Tibial nerve (tissue), 4 donors: ENCODE results near the gene KCNJ6. TPM values are rescaled to one million over a fixed set of nuclear protein-coding genes. Genes with fewer than 3 reads are reported as not detected.

Experiments used
- DNase-seq, 2 donors: peaks; one replicate each; pipeline ENCODE4 v3.0.0-alpha.2; 2019; ENCODE audit warnings: low spot score in 2 of 2
- H3K27ac ChIP-seq, 4 donors: fragments of 200-600 bp; sonication (generic) in 3 of 4; one replicate each; pipeline ENCODE4 v1.5.1; 2017 to 2019; ENCODE audit warnings: mild to moderate bottlenecking in 1 of 4
- H3K27me3 ChIP-seq, 2 donors: fragments of 200-600 bp; sonication (generic) in 1 of 2; one replicate each; pipeline versions ENCODE4 v1.5.1 to v1.6.0; 2017 to 2019
- H3K36me3 ChIP-seq, 3 donors: fragments of 200-600 bp; sonication (generic); one replicate each; pipeline ENCODE4 v1.5.1; 2018 to 2019
- H3K4me1 ChIP-seq, 4 donors: fragments of 200-600 bp; sonication (generic) in 3 of 4; one replicate each; pipeline ENCODE4 v1.5.1; 2017 to 2019
- H3K4me3 ChIP-seq, 4 donors: fragments of 200-600 bp; sonication (generic) in 3 of 4; one replicate each; pipeline ENCODE4 v1.5.1; 2017 to 2019; ENCODE audit warnings: mild to moderate bottlenecking in 1 of 4, moderate library complexity in 1 of 4
- H3K9me3 ChIP-seq, 4 donors: fragments of 200-600 bp; sonication (generic) in 3 of 4; one replicate each; pipeline ENCODE4 v1.5.1; 2017 to 2019
- CTCF ChIP-seq, 5 experiments: fragments of 200-600 bp in 3 of 5; fragments of 450-650 bp in 2 of 5; sonication (generic) in 3 of 5; IDR thresholded peaks; one replicate each; pipeline ENCODE4 v1.5.1; 2016 to 2019; ENCODE audit warnings: antibody characterized with exemption in 5 of 5, mild to moderate bottlenecking in 3 of 5, moderate library complexity in 2 of 5
- EP300 ChIP-seq, 2 donors: sonication (generic); formaldehyde crosslinking; IDR thresholded peaks; one replicate each; pipeline ENCODE4 v1.6.1; 2017; ENCODE audit warnings: antibody characterized with exemption in 2 of 2, mild to moderate bottlenecking in 1 of 2
- POLR2A ChIP-seq, 2 donors: fragments of 450-650 bp; IDR thresholded peaks; one replicate each; pipeline ENCODE4 v1.6.1; 2017; ENCODE audit warnings: antibody characterized with exemption in 2 of 2, mild to moderate bottlenecking in 2 of 2, moderate library complexity in 2 of 2
- WGBS, 2 donors: methylation state at CpG; one replicate each; pipeline ENCODE4 v1.1.5; 2018; 5-methylcytosine and 5-hydroxymethylcytosine counted together
- total RNA-seq, 4 donors: library from RNA; depleted of rRNA; stranded (reverse); fragments of >200 nt; gene quantifications; one replicate each; pipeline ENCODE4 v1.1.0, GENCODE V29; 2016

KCNJ6 gene
- total RNA-seq, 4 donors from 2014 or later = not detected

GRCh38 chr21:37815893-37816292 lies 100.4 kb downstream of the KCNJ6 start:
- Histone ChIP-seq H3K4me3 (no peak overlapping the region), H3K36me3 (no peaks in the 10 kb centered on the region), H3K4me1 (no peaks in the 10 kb centered on the region), H3K9me3 (peaks cover 0 to 26% (median 2%) of the 10 kb centered on the region in 4 donors), H3K27ac (no peak overlapping the region), H3K27me3 (no peaks in the 10 kb centered on the region)
- no peak for DNase-seq
- TF ChIP-seq EP300 (IDR thresholded peaks at IDR 0.05) (no peak), CTCF (IDR thresholded peaks at IDR 0.05) (no peak), POLR2A (IDR thresholded peaks at IDR 0.05) (no peak)
- WGBS, 2 donors = 81 to 84% methylated on average over 9 of the region's 9 CpGs

DNA sequence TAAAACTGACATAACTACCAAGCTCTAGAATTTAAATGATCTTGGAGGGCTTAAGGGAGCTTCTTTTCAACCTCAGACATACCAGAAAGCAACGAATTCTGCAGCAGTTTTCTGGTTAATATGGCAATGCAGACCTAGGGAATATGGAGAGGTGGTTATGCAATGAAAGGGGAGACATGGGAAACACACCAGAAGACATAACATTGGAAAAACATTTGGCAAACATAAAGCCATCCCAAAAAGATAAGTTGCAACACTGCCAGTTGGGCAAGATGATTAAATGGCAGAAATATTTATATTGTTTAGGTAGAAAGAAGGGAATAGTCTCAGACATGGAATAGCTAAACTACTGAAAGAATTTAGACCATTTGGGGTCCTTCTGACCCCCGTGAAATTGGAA lies 104.5 kb downstream of the KCNJ6 start:
- Histone ChIP-seq H3K27me3 (no peaks in the 10 kb centered on the region), H3K4me3 (no peak overlapping the region), H3K4me1 (no peaks in the 10 kb centered on the region), H3K36me3 (no peaks in the 10 kb centered on the region), H3K9me3 (peaks cover 0 to 26% (median 2%) of the 10 kb centered on the region in 4 donors), H3K27ac (no peak overlapping the region)
- 56 to 62% methylated on average over 2 of the region's 2 CpGs for WGBS, 2 donors
- no peak for DNase-seq
- TF ChIP-seq CTCF (IDR thresholded peaks at IDR 0.05) (no peak), EP300 (IDR thresholded peaks at IDR 0.05) (no peak), POLR2A (IDR thresholded peaks at IDR 0.05) (no peak)

DNA sequence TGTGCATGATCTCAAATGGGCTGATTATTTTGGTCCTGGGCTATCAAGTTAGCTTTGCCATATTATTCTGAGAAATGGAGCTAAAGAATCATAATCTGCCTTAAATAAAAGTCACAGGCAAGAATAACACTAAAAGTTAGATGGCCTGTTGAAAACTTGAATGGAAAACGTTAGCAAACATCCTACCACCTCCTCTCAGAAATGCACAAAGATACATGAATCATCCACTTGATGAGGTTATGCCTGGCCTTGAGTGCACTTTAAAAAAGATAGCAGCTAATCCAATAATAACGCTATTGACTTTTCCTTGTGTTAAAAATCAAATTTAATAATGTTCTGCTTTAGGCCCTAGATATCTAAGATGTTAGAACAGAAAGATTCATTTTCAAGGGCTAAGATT lies 108.0 kb downstream of the KCNJ6 start:
- no peak for DNase-seq
- H3K9me3 ChIP-seq = peaks cover 0 to 33% (median 2%) of the 10 kb centered on the region in 4 donors
- no peaks in the 10 kb centered on the region for H3K4me1 ChIP-seq
- 72 to 80% methylated on average over 2 of the region's 2 CpGs for WGBS, 2 donors
- TF ChIP-seq POLR2A (IDR thresholded peaks at IDR 0.05) = no peak
- no peak for TF ChIP-seq CTCF (IDR thresholded peaks at IDR 0.05)
- no peak for TF ChIP-seq EP300 (IDR thresholded peaks at IDR 0.05)
- H3K27me3 ChIP-seq = no peaks in the 10 kb centered on the region
- H3K27ac ChIP-seq = no peak overlapping the region
- H3K4me3 ChIP-seq = no peak overlapping the region
- no peaks in the 10 kb centered on the region for H3K36me3 ChIP-seq

- no peak for TF ChIP-seq EP300 (IDR thresholded peaks at IDR 0.05)
- TF ChIP-seq CTCF (IDR thresholded peaks at IDR 0.05) = no peak
- no peak for TF ChIP-seq POLR2A (IDR thresholded peaks at IDR 0.05)
- Histone ChIP-seq H3K36me3 (no peaks in the 10 kb centered on the region), H3K9me3 (peaks cover 0 to 12% (median 0%) of the 10 kb centered on the region in 4 donors), H3K27me3 (no peaks in the 10 kb centered on the region), H3K27ac (no peak overlapping the region), H3K4me1 (no peaks in the 10 kb centered on the region), H3K4me3 (no peak overlapping the region)
- no peak for DNase-seq
- WGBS, 2 donors = 55 to 57% methylated on average over 2 of the region's 2 CpGs
Measured at GRCh38 chr21:37805266-37805665, 111.0 kb downstream of the KCNJ6 start.

GRCh38 chr21:37804001-37804400 lies 112.3 kb downstream of the KCNJ6 start:
- DNase-seq = no peak
- Histone ChIP-seq H3K4me3 (no peak overlapping the region), H3K27me3 (no peaks in the 10 kb centered on the region), H3K27ac (no peak overlapping the region), H3K4me1 (no peaks in the 10 kb centered on the region), H3K9me3 (peaks cover 0 to 12% (median 0%) of the 10 kb centered on the region in 4 donors), H3K36me3 (no peaks in the 10 kb centered on the region)
- TF ChIP-seq EP300 (IDR thresholded peaks at IDR 0.05) (no peak), POLR2A (IDR thresholded peaks at IDR 0.05) (no peak), CTCF (IDR thresholded peaks at IDR 0.05) (no peak)
- 94 to 96% methylated on average over 1 of the region's 1 CpG for whole genome bisulfite sequencing, 2 donors
